GM19372 (cell line): ENCODE results near the gene MAP2K2.

Experiments
- ATAC-seq: cut with Tn5 transposase; IDR thresholded peaks from one replicate; pipeline ENCODE4 v1.9.1; 2021; ENCODE audit warnings: mild to moderate bottlenecking, low read depth, moderate library complexity; ENCODE audit not compliant: unreplicated experiment

The MAP2K2 gene

DNA sequence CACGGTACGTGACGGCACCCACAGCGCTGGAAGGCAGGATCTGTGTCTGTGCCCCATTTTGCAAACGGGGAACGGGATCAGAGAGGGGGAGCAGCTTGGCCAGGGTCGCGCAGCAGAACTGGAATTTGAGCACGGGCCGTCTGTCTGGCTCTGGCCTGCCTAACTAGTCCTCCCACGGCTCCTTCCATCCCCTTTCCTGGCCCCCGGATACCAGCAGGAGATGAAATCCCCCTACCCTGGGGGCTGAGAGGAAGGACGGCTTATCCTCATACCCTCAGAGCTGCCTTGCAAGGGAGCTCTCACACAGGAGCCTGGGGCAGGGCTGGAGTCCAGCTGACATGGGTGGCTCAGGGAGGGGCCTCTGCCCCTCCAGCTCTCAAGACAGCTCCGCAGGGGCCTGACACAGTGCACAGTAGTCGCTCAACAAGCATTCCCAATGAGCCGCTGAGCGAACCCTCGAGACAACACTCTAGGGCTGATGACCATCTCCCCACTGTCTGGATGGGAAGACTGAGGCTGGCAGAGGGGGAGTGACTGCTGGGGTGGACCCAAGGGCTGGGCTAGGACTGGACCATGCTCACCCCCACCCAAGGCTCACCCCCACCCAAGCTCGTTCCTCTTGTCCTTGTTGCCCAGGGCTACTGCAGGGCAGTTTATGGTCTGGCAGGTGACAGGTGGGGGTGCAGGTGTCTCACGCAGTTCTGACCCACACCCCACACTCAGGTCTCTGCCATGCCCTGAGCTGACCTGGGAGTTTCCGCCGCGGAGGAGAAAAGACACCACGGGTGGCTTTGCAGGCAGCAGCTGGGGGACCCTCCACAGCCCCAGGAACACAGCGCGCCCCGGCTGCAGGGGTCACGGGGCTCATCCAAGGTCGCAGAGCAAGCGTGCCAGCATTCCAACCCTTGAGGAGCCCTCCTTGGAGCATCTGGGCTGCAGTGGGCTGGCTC lies 61.2 kb downstream of the MAP2K2 start:
- ATAC-seq, result no peak

DNA sequence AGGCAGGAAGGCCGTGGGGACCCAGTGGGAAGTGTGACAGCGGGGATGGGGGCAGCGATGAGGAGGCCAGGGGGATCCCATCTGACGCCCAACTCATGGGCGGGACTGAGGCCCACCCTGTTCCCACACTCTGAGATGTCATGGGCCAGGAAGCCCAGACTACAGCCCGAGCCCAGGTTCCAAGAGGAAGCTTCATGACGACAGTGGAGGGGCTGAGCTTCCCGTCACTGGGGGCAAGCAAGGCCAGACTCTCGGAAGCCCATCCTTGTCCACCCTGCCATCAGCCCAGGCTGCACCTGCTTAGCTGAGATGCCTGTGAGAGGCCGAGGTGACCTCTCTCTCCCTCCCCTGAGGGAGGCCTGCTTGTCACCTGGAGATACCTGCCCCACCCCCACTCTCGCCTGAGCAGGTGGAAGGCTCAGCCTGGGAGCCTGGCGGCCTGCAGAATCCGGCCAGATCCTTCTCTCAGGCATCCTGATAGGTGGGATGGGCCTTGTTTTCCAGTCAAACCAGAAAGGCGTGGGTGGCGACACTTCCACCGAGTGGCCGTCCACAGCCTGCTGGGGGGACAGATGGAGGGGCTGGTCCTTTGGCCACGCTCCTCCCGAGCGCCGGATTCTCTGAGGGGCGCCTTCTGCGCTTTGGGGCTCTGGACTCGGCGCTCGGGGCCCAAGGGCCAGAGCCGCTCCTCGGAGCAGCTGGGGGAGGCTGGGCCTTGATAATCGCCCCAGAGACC lies 62.1 kb downstream of the MAP2K2 start:
- ATAC-seq, result no peak

DNA sequence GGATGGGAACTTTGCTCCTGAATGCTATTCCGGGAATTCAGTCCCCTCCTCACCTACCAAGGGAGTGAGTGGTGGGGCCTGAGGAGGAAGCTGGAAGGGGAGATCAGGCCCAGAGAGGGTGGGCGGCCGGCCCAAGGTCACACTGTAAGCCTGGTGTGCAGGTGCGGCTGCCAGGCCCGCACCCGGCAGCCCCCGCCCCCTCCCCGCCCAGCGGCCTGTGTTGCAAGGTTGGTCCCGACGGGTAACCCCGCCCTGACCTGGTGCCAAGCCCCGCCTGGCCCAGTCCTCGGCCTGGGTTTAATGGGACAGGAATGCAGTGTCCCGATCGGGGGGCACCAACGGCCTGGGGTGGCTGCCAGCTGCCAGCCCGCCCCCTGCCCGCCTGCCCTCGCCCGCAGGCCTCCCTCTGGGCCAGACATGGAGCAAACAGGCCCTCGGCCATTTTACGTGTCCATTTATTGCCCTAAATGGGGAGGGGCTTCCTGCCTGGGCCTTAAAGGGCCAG lies 62.7 kb downstream of the MAP2K2 start:
- ATAC-seq, result no peak

DNA sequence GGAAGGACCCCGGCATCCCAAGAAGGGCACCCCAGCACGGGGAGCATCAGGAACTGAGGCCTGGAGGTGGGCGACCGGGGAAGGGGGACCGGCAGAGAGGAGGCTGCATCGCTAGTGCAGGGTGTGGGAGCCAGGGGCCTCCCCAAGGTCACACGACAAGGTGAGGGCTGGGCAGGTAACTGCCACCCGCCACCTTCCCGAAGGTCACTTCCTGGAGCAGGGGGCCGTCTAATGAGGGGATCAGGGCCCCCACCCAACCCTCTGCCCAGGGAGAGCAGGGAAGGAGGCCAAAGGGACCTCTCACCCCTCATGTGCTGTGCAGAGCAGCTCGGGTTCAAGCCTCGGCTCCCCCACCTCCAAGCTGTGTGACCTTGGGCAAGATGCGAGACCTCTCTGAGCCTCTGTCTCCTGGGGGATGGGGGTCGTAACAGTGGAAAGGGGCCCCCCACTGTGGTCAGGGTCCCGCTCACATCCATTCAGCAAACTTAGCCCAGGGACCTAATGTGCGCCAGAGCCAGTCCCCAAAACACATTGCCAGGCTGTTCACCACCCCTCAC lies 63.2 kb downstream of the MAP2K2 start:
- no peak for ATAC-seq

DNA sequence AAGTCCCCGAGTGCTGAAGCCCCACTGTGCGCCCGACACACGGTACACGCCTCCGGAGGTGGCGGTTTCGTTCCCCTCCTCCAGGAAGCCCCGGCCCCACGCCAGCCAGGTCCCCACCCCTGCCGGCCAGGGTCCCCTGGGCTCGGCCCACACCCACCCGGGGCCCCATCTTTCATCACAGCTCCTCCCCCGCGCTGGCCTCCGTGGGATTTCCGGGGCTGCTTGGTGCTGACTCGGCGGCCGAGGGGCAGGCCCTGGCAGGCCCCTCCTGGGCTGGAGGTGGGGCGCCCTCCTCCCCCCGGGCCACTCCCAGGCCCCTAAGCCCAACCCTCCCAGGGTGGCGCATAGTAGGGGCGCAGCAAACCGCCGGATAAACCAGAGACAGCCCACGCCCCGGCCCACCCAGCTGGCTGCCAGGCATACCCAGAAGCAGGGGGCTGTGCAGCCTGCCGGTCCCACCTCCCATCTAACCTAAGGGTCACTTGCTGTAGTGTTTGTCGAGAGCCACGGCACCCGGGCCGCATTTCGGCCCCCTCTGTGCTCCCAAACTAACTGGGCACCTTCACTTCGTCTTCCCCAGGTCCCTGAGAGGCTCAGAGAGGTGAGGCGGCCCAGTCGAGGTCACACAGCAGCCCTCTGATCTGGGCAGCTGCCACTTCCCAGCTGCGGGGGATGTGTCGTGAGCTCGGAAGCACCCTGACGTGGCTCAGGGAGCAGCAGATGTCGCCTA lies 63.9 kb downstream of the MAP2K2 start:
- no peak for ATAC-seq

DNA sequence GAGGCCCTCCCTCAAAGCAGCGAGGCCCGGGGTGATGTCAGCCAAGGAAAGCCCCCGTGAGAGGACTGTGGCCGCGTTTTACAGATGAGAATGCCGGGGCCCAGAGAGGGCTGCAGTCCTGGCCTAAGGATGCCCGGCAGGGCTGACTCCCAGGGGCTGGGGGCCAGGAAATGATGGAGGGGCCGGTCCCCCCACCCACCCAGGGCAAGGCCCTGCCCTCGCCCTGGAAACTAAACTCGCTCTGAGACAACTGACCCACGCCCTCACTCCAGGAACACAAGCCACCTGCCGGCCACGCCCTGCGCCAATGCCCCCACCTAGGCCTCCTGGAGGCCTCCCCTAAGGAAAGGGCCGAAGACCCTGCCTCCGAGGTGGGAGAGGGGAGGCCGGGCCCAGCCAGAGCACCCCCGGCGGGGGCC lies 64.5 kb downstream of the MAP2K2 start:
- no peak for ATAC-seq

DNA sequence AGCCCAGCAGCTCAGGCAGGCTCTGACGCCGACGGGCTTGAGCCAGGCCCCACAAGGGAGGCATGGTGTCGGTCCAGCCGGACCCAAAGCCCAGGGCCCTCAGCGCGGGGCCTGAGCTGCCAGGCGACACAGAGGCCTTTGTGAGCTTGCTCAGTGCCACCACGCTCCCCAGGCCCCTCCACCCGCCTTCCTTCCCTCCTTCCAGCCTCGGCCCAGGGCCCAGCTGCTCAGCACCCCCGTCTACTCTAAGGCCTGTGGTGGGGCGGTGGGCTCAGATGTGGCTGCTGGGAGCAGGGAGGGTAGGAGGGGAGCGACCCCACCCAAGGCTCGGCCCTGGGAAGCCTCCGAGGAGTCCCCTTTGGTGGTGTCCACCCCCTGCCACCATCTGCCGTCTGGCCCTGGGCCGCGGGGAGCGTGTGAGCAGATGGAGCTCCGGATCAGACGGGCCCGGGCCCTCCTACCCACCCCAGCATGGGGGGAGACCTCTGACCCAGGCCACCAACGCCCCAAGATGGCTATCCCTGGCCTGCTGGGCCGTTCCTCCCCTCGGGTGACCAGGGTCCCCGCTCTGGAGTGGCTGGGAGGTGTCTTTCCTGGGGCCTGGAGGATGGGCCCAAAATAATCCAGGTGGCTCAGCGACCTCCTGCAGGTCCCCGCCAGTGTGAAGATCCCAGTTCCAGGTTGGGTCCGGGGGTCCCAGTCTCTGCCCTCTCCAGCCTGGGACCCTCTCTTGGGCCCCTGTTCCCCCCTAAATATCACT lies 65.0 kb downstream of the MAP2K2 start:
- ATAC-seq, result no peak

DNA sequence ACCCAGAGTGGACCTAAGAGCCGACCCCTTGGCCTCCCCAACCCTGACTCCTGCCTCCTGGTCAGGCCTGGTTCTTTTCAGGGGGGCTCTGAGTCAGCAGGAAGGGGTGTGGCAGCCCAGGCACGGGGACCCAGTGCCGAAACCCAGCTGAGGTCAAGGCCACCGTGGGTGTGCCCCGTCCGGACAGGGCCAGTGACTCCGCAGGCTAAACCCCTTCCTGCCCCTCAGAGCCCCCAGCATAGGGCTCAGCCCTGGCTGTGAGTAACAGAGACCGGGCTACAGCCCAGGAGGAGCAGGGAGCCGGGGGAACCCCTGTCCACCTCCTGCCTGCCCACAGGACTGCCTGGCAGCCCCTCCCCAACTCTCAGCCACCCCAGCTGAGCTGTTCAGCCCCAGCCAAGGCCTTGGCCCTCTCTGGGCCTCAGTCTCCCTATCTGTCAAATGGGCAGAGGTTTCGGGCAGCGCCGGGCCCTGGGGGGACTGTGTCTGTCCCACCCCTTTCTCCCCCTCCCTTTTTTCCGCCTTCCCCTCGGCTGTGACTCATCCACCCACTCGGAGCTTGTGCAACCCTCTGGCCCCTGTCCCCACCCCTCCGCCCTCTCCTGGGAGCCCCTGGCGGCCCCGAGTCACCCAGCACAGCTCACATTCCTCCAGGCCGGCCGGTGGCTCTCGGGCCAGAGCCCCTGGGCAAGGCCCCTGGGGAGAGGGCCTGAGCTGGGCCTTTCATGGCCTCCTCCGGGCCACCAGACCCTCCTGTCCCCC lies 65.8 kb downstream of the MAP2K2 start:
- no peak for ATAC-seq

DNA sequence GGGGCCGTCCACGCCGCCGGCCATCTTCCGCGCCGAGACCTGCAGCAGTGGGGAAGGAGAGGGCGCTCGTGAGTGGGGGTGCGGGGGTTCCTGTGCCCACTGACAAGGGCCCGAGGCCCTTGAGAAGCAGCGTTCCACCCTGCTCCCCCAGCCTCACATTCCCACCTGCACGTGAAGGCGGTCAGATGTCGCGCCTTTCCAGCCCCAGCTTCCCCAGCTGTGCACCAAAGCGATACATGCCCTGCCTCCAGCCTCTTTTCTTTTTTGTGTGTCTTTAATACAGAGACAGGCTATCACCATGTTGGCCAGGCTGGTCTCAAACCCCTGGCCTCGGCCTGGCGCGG lies 68.7 kb downstream of the MAP2K2 start:
- ATAC-seq, result no peak

DNA sequence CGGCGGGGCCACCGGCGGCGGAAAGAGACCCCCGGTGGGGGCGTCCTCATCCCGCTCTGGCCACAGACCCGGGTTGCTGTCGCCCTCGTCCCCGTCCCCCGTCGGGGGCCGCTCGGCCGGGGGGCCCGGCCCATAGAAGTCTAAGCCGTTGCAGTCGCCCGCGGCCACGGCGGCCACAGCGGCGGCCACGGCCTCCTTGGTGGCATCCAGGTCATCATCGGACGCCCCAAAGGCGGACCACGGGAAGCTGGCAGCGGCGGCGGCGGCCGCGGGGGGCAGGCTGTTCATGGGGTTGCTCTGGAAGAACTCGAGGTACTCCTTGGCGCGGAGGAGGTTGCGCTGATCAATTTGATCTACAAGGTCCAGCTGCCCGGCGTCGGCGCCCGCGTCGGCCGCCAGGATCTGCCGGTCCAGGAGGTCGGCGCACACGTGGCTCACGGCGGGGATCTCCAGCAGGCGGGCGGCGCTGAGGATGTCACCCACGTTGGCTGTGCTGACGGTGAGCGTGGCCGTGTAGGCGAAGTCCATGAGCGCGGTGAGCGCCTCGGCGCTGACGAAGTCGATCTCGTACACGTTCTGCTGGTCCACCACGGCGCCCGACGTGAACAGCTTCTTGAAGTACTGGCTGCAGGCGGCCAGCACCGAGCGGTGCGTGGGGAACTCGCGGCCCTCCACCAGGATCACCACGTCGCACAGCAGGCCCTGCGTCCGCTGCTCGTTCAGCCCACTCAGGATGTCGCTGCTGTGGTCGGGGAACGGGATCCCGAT lies 69.3 kb downstream of the MAP2K2 start:
- ATAC-seq, result no peak

DNA sequence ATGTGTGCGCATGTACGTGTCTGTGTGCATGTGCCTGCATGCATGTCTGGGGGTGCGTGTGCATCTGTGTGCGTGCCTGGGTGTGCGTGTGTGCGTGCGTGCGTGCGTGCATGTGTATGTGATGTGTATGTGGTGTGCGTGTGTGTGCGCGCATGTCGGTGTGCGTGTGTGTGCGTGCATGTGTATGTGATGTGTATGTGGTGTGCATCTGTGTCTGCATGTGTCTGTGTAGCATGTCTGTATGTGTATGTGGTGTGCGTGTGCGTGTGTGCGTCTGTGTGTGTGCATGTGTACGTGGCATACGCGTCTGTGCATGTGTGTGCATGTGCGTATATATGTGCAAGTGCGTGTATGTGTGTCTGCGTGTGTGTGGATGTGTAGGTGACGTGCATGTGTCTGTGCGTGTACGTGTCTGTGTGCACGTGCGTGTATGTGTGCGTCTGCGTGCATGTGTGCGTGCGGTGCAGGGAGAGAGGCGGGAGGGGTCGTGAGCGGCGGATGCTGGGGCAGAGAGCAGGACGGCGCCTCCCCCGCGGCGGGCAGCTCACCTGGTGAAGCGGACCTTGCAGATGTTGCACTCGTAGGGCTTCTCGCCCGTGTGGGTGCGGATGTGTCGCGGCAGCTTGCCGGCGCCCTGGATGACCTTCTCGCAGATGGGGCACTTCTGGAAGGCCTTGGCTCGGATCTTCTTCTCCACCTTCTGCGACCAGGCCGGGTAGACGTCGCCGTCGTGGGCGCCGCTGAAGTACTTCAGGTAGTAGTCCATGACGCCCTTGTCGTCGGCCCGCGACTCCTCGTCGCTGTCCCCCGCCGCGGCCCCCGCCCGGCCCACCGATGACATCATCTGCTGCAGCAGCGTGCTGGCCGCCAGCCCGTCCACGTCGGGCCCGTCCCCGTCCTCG lies 70.2 kb downstream of the MAP2K2 start:
- no peak for ATAC-seq

DNA sequence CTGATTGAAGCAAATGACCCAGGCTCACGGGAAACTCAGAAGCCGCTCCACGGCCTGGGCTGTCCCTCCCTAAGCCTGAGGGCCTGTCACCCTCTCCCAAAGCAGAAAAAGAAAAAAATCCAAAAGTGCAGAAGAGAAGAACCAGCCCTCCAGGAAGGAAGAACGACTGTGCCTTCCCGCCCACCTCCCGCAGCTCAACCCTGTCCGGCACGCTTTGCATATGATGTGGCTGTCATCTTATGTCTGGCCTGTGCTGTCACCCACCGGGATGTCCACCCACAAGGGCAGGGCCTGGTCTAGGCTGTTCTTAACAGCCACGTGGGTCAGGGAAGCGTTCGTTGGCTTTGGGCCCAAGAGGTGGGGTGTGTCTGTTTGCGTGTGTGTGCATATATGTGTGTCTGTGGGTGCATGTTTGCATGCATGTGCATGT lies 70.9 kb downstream of the MAP2K2 start:
- ATAC-seq, result no peak

DNA sequence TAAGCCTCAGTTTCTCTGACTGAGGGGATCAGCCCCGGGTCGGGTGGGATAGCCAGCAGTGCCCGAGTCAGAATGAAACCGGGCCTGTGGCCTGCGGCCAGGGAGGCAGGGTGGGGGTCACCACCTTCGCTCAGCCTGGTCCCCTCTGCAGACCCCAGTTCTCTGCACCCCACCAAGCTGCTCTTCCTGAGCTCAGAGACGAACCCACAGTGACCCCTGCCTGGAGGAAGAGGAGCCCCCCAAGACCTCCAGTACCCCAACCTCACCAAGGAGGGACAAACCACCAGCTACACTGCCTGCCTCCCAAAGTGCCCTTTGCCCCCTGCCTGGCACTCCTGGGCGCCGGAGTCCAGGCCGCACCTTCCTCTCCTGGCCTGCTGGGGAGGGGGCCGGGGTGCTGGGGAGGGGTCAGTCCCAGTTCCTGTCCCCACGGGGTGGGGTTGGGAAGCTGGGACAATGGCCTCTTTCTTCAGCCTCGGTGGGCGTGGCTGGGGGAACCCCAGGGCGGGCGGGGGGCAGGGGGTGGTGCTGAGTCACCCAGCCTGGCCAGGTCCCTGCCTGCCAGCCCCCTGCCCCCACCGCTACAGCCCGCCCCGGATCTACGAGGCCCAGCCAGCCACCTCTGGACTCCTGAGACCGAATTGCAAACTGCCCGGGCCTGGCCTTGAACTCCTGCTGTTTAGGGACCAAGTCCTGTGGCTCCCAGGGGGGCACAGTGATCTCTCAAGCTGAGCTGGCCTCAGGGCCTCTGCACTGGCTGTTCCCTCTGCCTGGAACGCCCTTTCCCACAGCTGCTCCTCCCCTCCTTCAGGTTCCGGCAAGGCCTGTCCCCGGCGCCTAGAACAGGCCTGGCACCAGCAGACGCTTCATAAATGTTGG lies 71.6 kb downstream of the MAP2K2 start:
- ATAC-seq, result no peak

DNA sequence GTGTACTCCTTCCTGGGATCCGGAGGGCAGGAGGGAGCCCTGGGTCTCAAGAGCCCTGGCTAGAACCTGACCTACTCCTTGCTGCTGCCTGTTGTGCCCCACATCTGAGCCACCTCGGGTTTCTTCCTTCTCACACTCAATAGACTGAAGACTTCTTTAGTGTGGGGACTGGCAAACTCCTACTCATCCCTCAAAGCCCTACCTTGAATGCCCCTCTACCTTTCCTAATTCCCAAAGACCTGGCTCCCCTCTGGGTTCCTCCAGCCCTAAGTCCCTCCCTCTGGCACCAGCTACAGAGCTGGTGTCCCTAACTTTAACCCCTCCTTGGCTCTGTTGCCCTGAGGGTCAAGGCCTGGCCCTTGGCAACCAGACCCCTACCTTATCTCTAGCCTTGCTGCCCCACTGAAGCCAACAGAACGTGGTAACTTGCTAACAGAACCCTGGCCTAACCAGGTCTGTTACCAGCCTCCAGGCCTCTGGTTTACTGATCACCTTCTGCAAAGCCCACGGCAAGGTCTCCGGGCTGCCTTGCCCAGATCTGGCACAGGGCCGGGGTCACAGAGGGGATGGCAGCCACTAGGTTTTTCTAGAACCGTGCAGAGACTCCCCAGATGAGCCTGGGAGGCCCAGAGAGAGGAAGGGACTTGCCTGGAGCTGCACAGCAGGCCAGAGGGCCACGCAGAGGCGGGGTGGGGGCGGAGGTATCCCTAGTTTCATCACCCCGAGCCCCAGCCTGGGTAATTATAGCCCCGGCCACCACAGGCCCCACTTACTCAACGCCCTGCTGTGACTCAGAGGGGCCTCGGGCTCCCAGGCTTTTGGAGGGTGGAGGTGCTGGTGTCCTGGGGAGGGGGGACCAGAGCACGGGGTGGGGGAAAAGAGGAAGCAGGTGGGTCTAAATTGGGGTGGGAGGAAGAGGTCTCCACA lies 72.5 kb downstream of the MAP2K2 start:
- ATAC-seq, result no peak

DNA sequence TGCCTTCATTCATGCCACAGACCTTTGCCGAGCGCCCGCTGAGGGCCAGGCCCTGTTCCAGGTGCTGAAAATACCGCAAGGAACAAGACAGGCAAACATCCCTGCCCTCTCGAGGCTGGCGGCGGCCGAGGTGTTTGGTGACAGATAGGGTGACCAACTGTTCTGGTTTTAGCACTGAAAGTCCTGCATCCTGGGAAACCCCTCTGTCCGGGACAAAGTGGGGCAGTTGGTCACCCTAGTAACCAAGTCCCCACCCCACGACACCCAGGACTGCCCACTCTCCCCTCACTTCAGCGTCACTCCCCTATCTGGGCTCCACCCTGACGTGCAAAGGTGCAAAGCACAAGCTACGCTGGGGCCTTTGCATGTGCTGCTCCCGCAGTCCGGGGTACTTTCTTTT lies 74.5 kb downstream of the MAP2K2 start:
- ATAC-seq, result no peak
